Activated CD8-positive, alpha-beta memory T cell treated with anti-CD3 and anti-CD28 coated beads for 48 hours (primary cell): ENCODE measurements around the gene DDX31.
"Not testable (repeated sequence)": the region's sequence is repeated elsewhere in the genome, so short reads cannot be mapped to it uniquely, and the experiment has no call there.

Source experiments
- DNase-seq, 3 experiments: peaks; one replicate each; pipeline ENCODE4 v3.0.0-alpha.2; 2020; ENCODE audit warnings: low read depth in 2 of 3, low spot score in 2 of 3

The DDX31 gene

DNA sequence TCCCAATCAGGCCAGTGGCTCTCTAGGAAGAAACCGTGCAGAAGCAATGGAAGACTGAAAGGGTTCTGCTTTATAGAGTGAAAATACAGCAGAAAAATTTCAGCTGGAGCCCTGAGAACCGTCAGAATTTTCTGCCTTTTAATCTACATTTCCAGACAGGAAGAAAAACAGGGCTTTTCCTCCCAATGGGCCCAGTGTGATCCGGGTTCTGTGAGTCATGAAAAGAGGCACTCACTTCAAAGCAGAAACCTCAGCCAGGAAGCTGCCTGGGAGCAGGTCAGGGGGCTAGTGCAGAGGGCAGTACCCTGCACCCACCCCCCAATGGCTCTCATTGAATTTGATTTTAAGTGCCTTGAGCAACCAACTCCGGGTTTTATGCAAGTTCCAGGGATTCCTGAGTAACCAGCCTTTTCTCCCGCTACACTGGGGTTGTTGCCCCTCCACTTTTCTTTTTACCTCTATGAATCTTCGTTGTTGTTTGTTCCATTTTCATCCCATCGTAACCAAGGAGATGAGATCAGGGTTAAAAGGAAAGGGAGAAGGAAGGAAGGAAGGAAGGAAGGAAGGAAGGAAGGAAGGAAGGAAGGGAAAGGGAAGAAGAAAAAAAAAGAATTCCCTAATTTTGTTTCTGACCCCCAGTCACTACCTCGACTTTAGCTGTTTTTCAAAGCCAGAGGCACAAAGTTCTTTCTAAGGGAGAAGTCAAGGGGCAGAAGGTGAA lies 86.0 kb downstream of the DDX31 start:
- no peak for DNase-seq

DNA sequence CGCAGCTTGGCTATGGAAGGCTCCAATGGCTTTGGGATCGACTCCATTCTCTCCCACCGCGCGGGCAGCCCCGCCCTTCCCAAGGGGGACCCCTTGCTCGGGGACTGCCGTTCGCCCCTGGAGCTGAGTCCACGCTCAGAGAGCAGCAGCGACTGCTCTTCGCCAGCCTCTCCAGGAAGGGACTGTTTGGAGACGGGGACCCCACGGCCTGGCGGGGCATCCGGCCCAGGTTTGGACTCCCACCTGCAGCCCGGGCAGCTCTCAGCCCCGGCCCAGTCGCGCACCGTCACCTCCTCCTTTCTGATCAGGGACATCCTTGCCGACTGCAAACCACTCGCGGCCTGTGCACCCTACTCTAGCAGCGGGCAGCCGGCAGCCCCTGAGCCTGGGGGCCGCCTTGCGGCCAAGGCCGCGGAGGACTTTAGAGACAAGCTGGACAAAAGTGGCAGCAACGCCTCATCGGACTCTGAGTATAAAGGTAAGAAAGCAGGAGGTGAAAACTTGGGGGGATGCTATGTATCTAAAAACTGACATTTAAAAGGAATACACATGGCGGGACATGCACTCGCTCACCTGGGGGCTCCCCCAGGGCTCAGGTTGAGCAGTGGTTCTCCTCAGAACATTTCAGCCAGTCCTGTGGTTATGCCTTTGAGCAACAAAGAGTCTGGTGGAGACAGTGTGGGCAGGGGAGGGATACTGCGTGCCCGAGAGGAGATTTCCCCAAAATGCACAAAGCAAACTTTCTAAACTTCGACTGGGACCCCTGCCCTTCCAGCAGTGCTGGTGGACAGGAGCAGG lies 86.8 kb downstream of the DDX31 start:
- no peak for DNase-seq

DNA sequence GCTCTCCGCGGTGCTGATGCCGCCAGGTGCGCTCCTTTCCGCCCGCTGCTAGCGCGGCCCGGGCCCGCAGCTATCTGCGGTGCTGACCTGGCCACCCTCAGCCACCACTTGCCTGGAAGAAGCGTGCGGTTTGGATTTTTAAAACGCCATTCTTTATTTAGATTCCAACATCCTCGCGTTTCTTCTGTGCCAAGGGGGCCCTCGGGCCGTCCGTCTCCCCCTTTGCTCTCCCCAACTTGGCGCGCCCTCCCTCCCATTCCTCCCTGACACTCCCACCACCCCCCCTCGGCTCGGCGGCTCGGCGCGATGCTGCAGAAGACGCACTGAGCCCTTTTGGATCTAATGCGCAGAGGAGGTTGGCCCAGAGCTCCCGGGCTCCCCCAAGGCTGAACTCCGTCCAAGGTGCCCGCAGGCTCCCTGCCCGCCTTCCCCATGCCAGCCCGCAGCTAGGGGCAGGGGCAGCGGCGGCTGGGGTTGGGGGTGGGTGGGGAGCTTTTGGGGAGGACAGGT lies 87.5 kb downstream of the DDX31 start, which contains the start of gene BARHL1:
Gene BARHL1 (plus strand): TSS at position 331 of the 510 bp plus-strand sequence. CDS start 192 bp downstream, outside the sequence.
- no peak for DNase-seq

DNA sequence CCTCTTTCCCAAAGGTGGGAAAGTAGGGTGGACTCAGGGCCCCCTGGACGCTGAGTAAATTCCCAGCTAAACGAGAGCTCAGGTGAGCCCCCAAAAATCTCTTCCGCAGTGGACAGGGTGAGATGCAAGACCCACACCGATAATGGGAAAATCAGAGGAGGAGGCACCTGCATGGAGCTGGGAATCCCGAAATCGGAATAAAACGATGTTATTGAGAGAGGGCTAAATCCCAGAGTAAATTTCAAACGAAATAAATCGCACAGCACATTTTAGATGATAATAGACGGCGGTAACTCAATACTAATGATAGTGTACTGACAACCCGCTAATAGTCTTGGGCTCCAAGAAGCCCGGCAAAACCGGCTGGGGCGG lies 90.4 kb downstream of the DDX31 start:
- DNase-seq, result no peak

DNA sequence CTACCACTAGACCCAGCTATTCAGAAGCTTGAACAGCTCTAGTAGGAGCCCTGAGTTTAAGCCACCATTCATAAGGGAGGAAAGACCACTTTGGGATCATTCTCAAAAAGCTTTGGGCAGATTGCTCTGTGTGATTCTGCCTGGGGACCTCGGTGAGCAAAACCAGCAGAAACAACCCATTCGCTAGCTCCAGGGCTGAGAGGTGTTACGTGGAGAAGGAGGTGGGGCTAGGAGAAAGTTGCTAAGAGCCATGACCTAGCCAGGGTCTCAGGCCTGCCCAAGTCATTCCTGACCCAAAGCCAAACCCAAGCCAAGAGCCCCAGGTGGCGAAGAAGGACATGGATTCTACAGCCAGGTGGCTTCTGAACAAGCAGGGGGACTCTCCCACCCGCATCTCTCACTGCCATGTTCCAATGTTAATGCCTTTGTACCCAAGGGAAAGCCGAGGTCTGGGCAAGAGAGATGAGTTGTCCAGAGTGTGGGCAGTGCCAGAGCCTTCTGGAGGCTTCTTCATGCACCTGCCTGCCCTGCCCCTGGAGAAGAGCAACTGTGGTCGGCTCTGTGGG lies 91.3 kb downstream of the DDX31 start:
- no peak for DNase-seq

DNA sequence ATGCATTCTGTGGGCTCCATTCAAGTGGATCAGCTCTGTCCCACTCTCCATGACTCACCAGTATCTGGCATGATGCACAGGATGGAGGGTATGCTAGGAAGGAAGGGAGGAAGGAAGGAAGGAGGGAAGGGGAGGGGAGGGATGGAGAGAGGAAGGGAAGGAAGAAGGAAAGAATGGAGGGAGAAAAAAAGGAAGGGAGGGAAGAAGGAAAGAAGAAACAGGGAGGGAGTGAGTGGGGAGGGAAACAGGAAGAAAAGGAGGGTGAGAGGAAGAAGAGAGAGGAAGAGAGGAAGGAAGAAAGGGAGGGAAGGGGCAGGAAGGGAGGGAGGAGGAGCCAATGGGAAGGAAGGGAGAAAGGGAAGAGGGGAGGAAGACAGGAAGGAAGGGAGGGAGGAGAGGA lies 92.7 kb downstream of the DDX31 start:
- DNase-seq, result no peak

DNA sequence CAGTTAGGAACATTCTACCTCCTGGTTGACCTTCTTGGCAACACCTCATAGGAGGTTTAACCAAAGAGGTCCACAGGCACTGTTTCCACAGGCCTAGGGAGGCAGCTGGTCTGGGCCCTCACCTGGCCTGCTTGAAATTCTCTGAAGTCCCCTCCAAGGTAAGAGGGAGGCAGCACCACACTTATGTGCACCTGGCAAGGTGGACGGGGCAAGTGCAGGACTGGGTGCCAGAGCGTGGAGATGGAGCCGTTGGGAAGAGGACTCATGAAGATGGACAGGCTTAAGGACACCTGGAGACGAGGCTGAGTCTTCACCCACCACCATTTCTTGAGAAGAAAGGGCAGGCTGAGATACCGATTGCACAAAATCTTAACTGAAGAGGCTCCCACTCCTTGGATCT lies 94.0 kb downstream of the DDX31 start:
- no peak for DNase-seq

DNA sequence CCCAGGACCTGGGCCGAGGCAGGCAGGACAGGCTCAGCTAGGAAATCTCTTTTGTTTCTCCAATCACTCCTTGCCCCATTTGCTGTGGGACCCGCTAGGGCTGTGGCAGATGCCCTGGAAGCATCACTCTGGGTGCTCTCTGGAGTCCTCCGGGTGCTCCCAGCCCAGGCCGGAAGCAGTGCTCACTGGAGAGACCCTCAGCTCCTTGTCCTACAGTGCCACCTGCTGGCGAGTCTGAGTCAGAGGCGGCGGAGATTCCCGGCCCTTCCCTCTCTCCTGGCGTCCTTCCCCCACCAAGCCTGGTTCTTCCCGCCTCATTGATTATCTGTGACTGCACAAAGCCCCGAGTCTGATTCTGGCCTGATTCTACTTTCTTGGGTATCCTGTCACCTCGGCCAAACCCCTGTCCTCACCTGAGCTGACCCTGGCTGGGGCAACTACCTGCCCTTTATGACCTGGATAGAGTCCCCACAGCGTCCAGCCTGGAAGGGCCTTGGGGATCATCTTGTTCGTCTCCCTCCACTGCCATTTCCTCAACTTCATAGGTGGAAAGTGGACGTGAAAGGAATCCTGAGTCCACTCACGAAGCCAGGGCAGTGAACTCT lies 94.7 kb downstream of the DDX31 start:
- peak in 1 of 3 experiments; percentile 27 for DNase-seq

DNA sequence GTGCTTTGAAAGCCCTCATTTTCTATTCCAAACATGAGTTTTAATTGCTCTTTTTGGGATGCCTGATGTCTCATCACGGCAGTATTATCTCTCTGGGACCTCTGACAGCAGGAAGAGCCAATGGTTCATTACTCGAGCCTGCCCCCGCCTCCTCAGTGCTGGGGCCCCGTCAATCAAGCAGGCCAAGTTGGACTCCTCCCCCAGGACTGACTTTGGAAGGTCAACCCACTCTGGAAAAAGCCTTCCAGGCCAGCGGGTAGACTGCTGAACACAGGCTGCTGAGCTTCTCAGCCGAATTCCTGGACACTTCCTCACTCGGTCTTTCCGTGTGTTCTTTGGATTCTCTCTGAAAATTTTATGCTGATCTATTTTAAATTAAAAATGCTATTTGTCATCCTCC lies 96.9 kb downstream of the DDX31 start:
- DNase-seq, result no peak

DNA sequence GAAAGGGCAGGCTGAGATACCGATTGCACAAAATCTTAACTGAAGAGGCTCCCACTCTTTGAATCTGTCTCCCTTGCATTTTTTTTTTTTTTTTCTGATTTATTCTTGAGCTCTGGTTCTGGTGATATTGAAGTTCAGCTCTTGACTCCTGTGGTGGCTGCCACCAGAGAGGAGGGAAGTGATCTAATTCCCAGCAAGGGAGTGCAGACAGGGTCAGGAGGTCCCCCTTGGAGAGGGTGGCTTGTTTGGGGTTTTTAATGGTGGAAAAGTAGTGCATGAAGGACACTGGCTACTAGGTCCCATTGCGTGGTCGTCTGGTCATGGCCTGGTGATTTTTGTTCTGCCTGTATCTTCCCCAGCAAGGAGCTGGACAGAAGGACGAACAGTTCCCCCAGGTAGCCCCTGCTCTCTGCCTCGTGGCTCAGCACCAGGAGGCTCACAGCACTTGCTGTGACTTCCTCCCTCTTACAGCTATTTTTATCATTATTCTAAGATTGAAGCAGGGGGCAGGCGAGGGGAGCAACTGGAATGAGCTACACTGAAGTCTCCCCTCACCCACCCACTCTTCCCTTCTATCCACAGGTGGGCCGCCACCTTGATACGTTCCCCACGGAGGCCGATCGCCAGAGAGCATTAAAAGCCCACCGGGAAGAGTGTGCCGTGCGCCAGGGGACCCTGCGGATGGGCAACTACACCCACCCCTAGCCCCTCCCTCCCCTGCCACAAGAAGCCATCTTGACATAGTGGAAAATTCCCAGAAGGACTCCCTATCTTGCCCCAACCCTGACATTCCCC lies 97.8 kb downstream of the DDX31 start:
- no peak for DNase-seq

DNA sequence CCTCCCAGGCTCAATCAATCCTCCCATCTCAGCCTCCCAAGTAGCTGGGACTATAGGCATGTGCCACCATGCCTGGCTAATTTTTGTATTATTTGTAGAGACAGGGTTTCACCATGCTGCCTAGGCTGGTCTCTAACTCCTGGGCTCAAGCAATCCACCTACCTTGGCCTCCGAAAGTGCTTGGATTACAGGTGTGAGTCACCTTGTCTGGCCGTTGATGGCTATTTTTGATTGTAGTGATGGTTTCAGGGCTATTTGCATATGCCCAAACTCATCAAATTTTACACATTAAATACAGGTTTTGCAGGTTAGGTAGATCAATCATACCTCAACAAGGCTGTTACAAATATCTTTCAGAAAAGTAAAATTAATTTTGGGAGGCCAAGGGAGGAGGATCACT lies 101.0 kb downstream of the DDX31 start:
- not testable (repeated sequence) for DNase-seq

DNA sequence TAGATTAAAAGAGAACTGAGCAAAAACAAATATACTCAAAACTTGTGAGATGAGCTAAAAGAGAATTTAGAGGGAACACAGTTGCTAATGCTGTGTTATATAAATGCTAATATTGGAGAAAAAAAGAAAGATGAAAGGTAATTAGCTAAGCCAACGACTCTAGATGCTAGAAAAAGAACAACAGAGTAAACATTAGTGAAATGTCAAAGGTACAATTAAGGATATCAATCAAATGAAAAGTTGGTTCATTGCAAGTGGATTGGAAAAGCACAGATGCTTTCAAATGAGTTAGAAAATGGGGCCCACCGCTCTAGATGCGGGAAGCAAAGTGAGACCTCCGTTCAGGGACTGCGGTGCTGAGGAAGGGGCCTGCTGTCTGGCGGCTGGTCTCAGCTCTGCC lies 105.3 kb downstream of the DDX31 start:
- DNase-seq, result no peak

DNA sequence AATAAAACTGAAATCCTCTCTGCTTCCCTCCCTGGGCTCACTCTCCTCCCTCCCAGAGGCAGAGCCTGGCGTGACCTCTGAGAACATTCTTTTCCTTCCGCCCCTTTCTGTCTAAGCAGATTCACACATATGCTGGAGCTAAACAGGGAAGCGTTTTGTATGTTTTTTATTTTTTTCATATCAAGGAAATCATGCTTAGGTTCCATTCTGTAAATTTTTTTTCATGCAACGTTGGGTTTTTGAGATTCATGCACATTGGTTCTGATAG lies 107.5 kb downstream of the DDX31 start:
- DNase-seq, result no peak

DNA sequence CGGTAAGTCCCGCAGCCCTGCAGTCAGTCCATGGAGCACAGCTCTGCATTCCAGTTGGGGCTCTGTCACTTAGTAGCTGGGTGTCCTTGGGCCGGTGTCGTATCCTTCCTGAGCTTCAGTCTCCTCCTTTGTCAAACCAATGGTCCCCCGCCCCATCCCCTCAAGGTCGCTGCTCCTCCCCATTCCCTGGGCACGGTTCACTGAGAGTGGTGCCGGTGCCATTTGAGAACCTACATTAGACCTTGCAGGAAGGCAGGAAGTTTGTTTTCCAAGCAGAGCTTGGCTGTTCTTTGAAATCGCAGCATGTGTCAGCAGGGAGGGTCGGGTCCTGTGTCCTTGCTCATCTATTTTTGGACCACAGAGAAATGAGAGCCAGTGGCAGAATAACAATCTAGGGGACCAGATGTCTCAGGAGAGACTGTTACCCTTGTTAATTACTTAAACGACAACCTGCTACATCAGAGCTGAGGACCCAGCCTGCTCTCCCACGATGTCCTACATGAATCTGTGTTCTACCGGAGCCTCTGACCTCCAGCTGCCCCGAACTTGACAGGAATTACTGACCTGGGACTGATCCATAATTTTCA lies 109.1 kb downstream of the DDX31 start:
- no peak for DNase-seq

DNA sequence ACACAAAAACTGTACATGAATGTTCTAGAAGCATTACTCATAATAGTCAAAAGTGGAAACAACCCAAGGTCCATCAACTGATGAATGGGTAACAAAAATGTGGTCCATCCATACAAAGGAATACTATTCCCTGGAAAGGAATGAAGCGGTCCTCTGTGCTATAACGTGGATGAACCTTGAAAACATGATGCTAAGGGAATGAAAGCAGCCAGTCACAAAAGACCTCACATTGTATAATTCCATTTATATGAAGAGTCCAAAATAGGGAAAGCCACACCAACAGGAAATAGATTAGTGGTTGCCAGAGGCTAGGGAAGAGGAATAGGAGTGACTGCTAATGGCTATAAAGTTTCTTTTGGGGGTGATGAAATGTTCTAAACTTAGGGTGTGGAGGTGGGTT lies 110.1 kb downstream of the DDX31 start:
- DNase-seq, result no peak

DNA sequence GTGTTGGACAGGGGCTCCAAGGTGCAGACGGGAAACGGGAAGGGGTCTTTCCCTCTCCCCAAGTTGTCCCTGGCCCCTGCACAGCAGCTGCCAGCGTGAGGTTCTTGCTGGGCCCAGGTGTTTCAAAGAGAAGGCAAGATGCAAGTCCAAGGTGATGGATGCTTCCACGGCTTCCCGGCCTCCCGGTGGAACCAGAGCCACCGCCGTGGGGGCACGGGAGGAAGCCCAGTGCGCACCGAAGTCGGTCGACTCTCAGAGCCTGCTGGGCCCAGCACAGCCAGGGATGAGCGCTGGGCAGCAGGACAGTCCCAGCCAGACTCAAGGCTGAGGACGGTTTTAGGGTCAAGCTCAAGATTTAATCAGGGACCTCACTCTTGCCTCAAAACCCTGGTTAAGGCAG lies 112.6 kb downstream of the DDX31 start:
- DNase-seq, result no peak

DNA sequence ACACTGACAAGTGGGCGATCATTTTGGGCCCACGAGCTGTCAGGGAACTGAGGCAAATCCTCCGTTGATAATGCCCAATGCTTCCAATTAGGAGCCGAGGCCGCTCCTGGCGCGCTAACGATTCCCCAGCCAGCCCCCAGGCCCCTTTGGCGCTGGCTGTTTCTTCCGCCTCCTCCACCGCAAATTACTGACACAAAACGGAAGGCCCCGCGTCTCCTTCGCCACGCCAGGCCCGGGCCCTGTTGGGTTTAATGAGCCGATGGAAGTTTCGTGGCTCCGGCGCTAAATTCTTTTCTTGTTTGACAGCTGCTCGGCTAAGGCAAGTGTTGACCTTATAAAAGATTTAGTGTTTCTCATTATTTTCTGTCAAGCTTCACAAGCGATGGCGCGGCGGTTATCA lies 113.1 kb downstream of the DDX31 start:
- no peak for DNase-seq

DNA sequence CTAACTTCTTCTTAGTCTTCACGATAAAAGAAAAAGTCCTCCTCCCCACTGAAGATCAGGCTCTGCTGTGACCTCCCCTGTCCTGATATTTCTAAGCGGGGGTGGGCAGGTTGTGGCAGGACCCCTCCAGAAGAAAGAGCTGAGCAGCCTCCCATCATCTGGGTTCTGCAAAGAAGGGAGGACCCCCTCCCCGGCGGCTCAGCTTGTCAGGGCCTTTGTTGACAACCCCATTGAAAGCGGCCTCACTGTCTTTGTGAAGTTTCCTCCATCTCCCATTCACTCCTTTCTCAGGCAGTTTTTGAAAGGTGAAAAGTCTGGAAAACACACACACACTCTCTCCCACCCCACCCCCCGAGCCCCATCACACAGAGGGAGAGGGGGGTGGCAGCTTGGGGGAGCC lies 113.5 kb downstream of the DDX31 start:
- DNase-seq, result no peak

DNA sequence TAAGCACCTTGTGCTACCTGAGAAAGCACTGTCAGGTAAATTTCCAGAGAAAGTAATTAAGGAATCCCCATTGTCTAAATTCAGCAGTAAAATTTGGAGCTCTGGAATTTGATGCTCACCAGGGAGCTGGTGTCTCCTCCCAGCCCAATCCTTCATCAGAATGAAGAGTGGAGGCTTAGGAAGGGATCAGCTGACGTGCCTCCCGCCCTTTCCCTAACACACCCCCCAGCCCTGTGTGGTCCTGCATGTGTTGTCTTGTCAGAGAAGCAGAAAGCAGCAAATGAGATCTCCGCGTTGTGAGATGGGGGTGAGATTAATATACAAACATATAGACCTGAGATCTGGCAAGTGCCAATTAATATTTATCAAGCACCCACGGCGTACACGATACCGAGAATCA lies 114.3 kb downstream of the DDX31 start:
- DNase-seq, result no peak

DNA sequence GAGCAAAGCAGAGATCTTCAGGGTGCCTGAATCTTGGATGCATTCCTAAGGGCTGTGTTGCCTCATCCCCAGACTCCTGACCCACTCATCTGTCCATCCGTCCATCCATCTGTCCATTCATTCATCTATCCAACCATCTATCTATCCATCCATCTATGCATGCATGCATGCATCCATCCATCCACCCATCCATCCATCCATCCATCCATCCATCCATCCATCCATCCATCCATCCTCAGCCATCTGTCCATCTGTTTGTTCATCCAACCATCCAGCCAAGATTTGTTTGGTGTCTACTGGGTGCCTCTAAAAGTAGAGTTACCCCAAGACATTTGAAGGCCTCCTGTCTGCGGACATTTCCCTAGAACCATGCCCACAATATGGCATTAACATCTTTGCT lies 115.0 kb downstream of the DDX31 start:
- no peak for DNase-seq

DNA sequence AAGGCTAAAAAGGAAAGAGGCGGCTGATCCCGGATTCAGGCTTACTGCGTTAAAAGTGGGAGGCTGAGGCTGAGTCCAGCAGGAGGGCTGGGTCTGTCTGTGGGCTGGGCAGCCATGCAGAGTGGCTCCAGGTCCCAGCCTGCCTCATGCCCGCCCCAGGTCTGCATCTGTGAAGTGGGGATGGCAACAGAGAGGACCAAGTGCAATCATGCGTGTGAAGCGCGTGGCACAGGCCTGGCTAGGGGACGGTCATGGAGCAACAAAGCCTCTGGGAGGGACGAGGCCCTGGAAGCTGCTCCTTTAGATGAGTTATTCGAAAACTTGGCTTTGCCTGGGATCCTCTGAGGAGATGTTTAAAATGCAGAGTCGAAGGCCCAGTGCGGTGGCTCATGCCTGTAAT lies 117.7 kb downstream of the DDX31 start:
- no peak for DNase-seq
